ENCODE measurements around the gene ZRANB3. TPM values are rescaled to one million over a fixed set of nuclear protein-coding genes. Genes with fewer than 3 reads are reported as not detected.
"Not testable (repeated sequence)": the region's sequence is repeated elsewhere in the genome, so short reads cannot be mapped to it uniquely, and the experiment has no call there.

ZRANB3 gene
- total RNA-seq, 2 donors from 2014 or later: 3.5 to 3.9 TPM

DNA sequence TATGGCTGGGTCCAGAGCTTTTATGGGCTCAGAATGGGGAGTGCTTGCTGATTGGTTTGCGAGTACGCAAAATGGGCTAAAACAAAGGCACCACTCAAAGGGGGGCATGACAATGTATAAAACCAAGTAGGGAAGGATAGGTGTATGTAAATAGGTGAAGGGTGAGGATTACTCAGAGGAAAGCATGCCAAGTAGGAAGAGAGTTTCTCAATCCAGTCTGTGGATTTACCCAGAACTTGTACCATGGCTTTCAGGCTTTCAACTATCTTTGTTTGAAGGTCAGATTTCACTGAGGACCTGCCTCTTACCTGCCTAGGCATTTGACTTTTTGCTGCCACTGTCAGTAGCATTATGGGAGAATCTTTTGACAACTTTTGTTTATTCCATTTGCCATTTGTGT is 386.7 kb downstream of the ZRANB3 start:
- H3K36me3 Mint-ChIP-seq (ENCODE audit: low read depth): peaks cover 6% of the 10 kb centered on the region
- H3K4me1 Mint-ChIP-seq: peaks cover 4% of the 10 kb centered on the region
- H3K9me3 ChIP-seq (ENCODE audit: control insufficient read depth, low read length, poor library complexity, severe bottlenecking): no peaks in the 10 kb centered on the region
- no peak overlapping the region for H3K27ac Mint-ChIP-seq
- ATAC-seq (no peak), DNase-seq (no peak)
- no peaks in the 10 kb centered on the region for H3K27me3 Mint-ChIP-seq
- H3K4me3 Mint-ChIP-seq: no peak overlapping the region

DNA sequence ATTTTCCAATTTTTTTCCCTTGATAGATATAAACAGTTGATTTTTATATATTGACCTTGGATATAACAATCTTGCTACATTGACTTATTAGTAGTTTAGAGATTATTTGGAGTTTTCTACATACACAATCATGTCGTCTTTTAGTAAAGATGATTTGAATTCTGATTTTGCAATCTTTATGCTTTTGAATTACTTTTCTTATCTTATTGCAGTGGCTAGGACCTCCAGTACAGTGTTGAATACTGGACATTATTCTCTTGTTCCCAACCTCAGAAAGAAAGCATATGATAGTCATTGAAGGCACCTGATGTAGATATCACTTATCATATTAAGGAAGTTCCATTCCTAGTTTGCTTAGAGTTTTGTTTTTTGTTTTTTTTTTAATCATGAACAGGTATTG is 388.7 kb downstream of the ZRANB3 start:
- DNase-seq (no peak), ATAC-seq (no peak)
- Mint-ChIP-seq H3K36me3 (ENCODE audit: low read depth) (peaks cover 6% of the 10 kb centered on the region), H3K4me1 (no peaks in the 10 kb centered on the region), H3K27me3 (no peaks in the 10 kb centered on the region), H3K4me3 (no peak overlapping the region), H3K27ac (no peak overlapping the region)
- no peaks in the 10 kb centered on the region for H3K9me3 ChIP-seq (ENCODE audit: control insufficient read depth, low read length, poor library complexity, severe bottlenecking)

DNA sequence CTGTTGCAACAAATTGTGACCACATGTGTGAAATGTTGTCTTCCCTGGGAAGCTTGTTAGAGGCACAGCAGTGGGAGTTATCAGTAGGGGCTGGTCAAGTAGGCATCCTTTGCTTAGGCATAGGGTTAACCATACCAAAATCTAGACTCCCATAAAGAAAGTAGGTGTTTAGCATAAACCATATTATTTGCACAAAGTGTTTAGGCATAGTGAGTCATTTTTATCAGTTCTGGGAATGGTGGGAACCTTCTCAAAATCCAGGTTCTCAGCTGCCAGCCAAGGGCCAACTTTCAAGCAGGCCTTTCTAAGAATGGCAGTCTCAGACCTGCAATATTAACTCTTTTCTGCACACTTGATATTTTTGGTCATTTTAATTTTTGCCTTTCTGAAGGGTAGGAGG is 390.4 kb downstream of the ZRANB3 start:
- Mint-ChIP-seq H3K36me3 (ENCODE audit: low read depth) (peaks cover 6% of the 10 kb centered on the region), H3K27me3 (no peaks in the 10 kb centered on the region), H3K27ac (no peak overlapping the region), H3K4me1 (no peaks in the 10 kb centered on the region), H3K4me3 (no peak overlapping the region)
- ATAC-seq (no peak), DNase-seq (no peak)
- no peaks in the 10 kb centered on the region for H3K9me3 ChIP-seq (ENCODE audit: control insufficient read depth, low read length, poor library complexity, severe bottlenecking)

DNA sequence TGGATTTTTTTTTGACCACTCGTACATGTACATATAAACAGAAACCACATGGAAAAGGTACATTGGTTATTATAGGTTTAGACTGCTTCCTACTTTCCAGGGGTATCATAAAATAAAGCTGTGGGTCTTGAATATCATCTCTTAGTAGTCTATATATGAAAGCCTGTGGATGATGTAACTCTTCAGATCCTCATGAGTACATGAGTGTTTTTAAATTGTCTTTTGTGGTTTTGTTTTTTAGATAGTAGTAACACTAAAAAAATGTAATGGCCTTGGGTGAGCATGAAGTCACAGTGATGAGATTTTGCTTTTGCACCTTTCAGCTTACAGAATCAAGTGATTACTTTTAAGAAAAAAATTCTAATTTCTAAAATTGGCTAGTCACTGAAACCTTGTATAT is 398.7 kb downstream of the ZRANB3 start:
- Mint-ChIP-seq H3K36me3 (ENCODE audit: low read depth) (peaks cover 6% of the 10 kb centered on the region), H3K27ac (peak overlapping the region; percentile 27), H3K27me3 (no peaks in the 10 kb centered on the region), H3K4me3 (no peak overlapping the region), H3K4me1 (peaks cover 2% of the 10 kb centered on the region)
- ATAC-seq: no peak
- no peaks in the 10 kb centered on the region for H3K9me3 ChIP-seq (ENCODE audit: control insufficient read depth, low read length, poor library complexity, severe bottlenecking)
- no peak for DNase-seq

DNA sequence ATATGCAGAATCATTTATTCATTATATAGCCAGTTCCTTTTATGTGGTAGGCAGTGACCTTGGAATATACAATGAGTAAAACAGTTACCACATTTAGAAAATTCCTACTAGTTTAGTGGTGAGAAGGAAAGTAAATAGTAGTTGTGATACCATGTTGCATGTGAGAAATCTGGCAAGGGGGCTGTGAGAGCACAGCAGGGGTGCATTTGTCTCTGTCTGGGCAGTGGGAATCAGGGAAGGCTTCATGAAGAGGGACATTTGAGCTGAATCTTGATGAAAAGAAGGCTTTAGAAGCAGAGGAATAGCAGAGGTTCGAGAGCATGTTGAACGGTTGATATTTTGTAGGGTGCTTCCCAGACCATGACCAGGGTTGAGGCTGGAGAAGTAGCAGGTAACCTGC is 400.3 kb downstream of the ZRANB3 start:
- H3K36me3 Mint-ChIP-seq (ENCODE audit: low read depth): peaks cover 8% of the 10 kb centered on the region
- H3K9me3 ChIP-seq (ENCODE audit: control insufficient read depth, low read length, poor library complexity, severe bottlenecking): no peaks in the 10 kb centered on the region
- no peaks in the 10 kb centered on the region for H3K27me3 Mint-ChIP-seq
- ATAC-seq (no peak), DNase-seq (no peak)
- H3K27ac Mint-ChIP-seq: peak overlapping the region; percentile 12
- H3K4me1 Mint-ChIP-seq: peaks cover 2% of the 10 kb centered on the region
- no peak overlapping the region for H3K4me3 Mint-ChIP-seq

DNA sequence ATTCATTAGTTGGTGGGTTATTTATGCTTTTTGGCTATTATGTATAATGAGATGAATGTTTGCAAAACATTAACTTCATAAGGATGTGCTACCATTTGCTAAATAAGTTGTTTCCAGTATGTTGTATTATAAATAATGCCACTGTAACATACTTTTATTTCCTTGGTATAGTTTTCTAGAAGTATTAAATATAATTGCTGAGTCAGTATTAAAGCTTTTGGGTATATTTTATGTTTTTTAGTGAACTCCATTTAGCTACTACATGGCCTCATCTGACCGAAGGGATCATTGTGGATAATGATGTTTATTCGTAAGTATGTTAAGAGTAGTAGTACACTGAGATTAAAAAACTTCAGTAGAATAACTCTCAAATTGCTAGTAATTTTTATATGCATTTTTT is 405.1 kb downstream of the ZRANB3 start:
- peaks cover 2% of the 10 kb centered on the region for H3K4me1 Mint-ChIP-seq
- ATAC-seq: no peak
- H3K4me3 Mint-ChIP-seq: no peak overlapping the region
- H3K9me3 ChIP-seq (ENCODE audit: control insufficient read depth, low read length, poor library complexity, severe bottlenecking): no peaks in the 10 kb centered on the region
- DNase-seq: no peak
- H3K27ac Mint-ChIP-seq: no peak overlapping the region
- no peaks in the 10 kb centered on the region for H3K27me3 Mint-ChIP-seq
- peaks cover 11% of the 10 kb centered on the region for H3K36me3 Mint-ChIP-seq (ENCODE audit: low read depth)

DNA sequence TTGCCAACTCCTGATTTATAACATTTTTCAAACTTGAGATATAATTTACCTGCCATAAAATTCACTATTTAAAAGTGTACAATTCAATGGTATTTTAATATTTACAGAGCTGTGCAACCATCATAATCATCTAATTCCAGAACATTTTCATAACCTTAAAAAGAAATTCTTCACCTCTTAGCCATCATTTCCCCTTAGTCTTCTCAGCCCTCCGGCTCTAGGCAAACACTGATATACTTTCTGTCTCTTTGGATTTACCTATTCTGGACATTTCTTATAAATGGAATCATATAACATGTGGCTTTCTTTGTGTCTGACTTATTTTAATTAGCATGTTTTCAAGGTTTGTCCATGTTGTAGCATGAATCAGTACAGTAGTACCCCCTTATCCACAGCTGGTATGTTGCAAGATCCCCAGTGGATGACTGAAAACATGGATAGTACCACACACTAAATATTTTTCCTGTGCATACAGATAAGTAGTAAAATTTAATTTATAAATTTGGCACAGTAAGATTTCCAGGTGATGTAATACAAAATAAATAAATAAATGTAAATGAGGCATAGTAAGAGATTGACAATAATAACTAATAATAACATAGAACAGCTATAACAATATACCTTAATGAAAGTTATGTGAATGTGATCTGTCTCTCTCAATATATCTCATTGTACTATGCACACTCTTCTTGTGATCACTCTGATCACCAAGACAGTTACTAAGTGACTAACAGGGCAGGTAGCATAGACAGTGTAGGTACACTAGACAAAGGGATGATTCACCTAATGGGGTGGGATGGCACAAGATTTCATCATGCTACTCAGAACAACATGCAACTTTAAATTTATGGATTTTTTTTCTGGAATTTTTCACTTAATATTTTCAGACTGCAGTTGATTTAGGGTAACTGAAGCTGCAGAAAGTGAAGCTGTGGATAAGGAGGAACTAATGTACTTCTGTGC is 405.8 kb downstream of the ZRANB3 start:
- Mint-ChIP-seq H3K4me3 (no peak overlapping the region), H3K27ac (no peak overlapping the region), H3K36me3 (ENCODE audit: low read depth) (peaks cover 7% of the 10 kb centered on the region), H3K4me1 (peaks cover 2% of the 10 kb centered on the region), H3K27me3 (no peaks in the 10 kb centered on the region)
- no peak for ATAC-seq
- no peaks in the 10 kb centered on the region for H3K9me3 ChIP-seq (ENCODE audit: control insufficient read depth, low read length, poor library complexity, severe bottlenecking)
- DNase-seq: no peak

DNA sequence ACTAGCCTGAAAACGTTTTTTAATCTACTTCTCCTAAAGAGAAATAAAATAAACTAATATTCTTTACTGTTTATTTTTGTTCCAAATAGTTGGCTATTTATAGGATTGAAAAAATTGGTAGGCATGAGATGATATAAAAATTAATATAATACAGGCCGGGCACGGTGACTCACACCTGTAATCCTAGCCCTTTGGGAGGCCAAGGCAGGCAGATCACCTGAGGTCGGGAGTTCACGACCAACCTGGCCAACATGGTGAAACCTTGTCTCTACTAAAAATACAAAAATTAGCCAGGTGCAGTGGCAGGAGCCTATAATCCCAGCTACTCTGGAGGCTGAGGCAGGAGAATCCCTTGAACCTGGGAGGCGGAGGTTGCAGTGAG is 409.4 kb downstream of the ZRANB3 start:
- not testable (repeated sequence) for H3K27me3 Mint-ChIP-seq; H3K9me3 ChIP-seq (ENCODE audit: control insufficient read depth, low read length, poor library complexity, severe bottlenecking); H3K27ac Mint-ChIP-seq; DNase-seq; H3K4me3 Mint-ChIP-seq; H3K36me3 Mint-ChIP-seq (ENCODE audit: low read depth); H3K4me1 Mint-ChIP-seq; ATAC-seq

DNA sequence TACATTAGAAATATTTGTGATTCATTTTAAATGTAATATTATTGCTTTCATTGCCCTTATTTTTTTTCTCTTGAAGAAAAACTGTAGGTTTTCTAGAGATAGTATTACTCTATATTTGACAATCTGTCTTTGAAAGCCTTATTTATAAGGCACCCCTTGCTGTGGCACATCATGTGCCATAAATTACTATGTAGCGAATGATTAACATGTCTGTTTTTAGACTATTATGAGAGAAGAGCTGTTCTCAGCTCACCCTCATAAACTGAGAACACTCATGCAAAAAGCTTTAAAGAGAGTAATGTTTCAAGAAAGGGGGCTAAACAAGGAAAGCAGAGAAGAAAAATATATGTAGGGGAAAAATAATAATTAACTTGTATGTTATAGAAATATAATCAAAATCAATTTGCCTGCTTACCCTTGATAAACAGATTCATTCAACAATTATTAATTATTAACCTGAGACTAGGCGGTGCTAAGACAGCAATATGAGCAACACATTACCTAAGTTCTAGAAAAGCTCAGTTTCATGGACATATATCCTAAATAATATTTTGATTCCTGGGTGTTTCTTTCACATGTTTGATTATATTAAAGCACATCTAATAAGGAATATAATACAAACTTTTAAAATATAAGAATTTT is 409.9 kb downstream of the ZRANB3 start:
- Mint-ChIP-seq H3K36me3 (ENCODE audit: low read depth) (peaks cover 9% of the 10 kb centered on the region), H3K4me1 (peaks cover 6% of the 10 kb centered on the region), H3K27ac (no peak overlapping the region), H3K27me3 (no peaks in the 10 kb centered on the region), H3K4me3 (no peak overlapping the region)
- ATAC-seq: no peak
- H3K9me3 ChIP-seq (ENCODE audit: control insufficient read depth, low read length, poor library complexity, severe bottlenecking): no peaks in the 10 kb centered on the region
- DNase-seq: no peak

DNA sequence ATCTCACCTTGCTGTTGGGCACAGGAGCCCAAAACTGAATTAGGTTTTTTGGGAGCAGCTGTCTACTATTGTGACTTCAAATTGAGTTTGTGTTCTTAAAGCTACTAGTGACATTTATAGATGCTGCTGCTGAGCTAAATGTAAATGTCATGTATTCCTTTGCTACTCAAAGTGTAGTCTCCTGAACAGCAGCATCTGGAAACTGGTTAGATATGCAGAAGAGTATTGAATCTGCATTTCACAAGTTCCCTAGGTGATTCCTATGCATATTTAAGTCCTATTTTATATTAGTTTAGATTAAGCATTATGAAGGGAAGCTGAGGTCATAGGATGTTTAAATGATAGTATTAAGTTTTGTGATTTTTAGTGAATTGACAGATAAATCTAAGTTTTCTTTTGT is 411.4 kb downstream of the ZRANB3 start:
- no peaks in the 10 kb centered on the region for H3K9me3 ChIP-seq (ENCODE audit: control insufficient read depth, low read length, poor library complexity, severe bottlenecking)
- peaks cover 7% of the 10 kb centered on the region for H3K36me3 Mint-ChIP-seq (ENCODE audit: low read depth)
- no peak for ATAC-seq
- no peak for DNase-seq
- H3K27ac Mint-ChIP-seq: no peak overlapping the region
- H3K4me3 Mint-ChIP-seq: no peak overlapping the region
- peaks cover 6% of the 10 kb centered on the region for H3K4me1 Mint-ChIP-seq
- no peaks in the 10 kb centered on the region for H3K27me3 Mint-ChIP-seq

DNA sequence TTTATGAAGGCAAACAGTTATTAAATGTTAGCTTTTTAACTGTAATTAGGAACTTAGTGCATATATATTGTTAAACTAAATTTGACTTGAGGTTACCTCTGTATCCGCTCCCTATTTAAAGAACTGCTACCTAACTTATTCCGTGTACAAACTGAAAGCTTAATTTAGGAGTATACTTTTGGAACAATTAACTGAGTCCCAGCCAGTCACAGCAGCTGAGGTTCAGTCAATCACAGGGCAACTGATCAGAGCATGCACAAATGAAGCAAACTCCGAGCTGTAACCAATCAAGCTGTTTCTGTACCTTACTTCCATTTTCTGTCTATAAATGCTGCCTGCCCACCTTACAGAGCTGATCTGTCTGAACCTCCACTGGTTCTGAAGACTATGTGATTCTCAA is 417.7 kb downstream of the ZRANB3 start:
- no peaks in the 10 kb centered on the region for H3K9me3 ChIP-seq (ENCODE audit: control insufficient read depth, low read length, poor library complexity, severe bottlenecking)
- DNase-seq (no peak), ATAC-seq (no peak)
- Mint-ChIP-seq H3K36me3 (ENCODE audit: low read depth) (peaks cover 8% of the 10 kb centered on the region), H3K27ac (no peak overlapping the region), H3K4me3 (no peak overlapping the region), H3K27me3 (no peaks in the 10 kb centered on the region), H3K4me1 (peaks cover 10% of the 10 kb centered on the region)

DNA sequence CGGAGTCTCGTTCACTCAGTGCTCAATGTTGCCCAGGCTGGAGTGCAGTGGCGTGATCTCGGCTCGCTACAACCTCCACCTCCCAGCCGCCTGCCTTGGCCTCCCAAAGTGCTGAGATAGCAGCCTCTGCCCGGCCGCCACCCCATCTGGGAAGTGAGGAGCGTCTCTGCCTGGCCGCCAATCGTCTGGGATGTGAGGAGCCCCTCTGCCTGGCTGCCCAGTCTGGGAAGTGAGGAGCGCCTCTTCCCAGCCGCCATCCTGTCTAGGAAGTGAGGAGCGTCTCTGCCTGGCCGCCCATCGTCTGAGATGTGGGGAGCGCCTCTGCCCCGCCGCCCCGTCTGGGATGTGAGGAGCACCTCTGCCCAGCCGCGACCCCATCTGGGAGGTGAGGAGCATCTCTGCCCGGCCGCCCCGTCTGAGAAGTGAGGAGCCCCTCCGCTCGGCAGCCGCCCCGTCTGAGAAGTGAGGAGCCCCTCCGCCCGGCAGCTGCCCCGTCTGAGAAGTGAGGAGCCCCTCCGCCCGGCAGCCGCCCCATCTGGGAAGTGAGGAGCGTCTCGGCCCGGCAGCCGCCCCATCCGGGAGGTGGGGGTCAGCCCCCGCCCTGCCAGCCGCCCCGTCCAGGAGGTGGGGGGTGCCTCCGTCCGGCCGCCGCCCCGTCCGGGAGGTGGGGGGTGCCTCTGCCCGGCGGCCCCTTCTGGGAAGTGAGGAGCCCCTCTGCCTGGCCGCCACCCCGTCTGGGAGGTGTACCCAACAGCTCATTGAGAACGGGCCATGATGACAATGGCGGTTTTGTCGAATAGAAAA is 425.3 kb downstream of the ZRANB3 start:
- DNase-seq; H3K27me3 Mint-ChIP-seq; ATAC-seq; H3K4me1 Mint-ChIP-seq; H3K4me3 Mint-ChIP-seq; H3K36me3 Mint-ChIP-seq (ENCODE audit: low read depth); H3K27ac Mint-ChIP-seq; H3K9me3 ChIP-seq (ENCODE audit: control insufficient read depth, low read length, poor library complexity, severe bottlenecking): not testable (repeated sequence)

DNA sequence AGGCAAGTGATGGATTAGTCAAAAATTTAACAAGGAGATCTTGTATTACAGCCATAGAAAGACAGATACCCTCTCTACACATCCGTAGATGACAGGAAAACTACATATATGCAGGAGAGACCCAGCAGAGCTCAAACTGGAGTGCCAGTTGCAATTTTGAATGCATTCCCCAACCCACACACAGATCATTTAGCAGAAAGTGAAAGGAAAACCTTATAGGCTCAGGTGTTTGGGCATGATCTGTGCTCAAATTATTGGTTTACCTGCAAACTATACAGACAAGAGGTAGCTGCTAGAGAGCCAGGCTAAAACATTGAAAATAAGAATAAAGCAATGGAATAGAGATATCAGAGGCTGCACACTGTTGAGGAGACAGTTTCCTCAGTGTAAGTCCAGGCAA is 427.2 kb downstream of the ZRANB3 start:
- DNase-seq (no peak), ATAC-seq (no peak)
- no peaks in the 10 kb centered on the region for H3K9me3 ChIP-seq (ENCODE audit: control insufficient read depth, low read length, poor library complexity, severe bottlenecking)
- Mint-ChIP-seq H3K4me3 (no peak overlapping the region), H3K36me3 (ENCODE audit: low read depth) (no peaks in the 10 kb centered on the region), H3K27me3 (no peaks in the 10 kb centered on the region), H3K27ac (no peak overlapping the region), H3K4me1 (peaks cover 5% of the 10 kb centered on the region)
